GM19193 (cell line): Measurements from ENCODE around the gene ANKS1A.

Source experiments
- POLR2A ChIP-seq: IDR thresholded peaks from 4 replicates; pipeline ENCODE4 v1.6.1; 2011; ENCODE audit not compliant: insufficient read depth, insufficient read length; ENCODE audit errors: extremely low read depth

The ANKS1A gene

DNA sequence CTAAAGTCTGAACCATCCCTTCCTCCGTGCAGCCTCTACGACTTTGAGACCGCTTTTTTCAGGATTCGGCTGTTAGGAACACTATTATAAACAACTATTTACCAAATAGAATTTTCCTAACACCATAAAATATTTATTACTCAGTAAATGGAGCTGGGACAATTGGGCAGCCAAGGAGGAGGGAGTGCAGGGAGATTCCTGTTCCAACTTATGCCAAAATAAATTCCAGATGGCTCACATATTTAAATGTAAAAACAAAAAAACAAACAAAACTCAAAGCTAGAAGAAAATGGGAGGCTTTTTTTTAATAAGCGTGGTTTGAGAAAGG, 204.0 kb downstream of the ANKS1A start:
- no peak for TF ChIP-seq POLR2A

DNA sequence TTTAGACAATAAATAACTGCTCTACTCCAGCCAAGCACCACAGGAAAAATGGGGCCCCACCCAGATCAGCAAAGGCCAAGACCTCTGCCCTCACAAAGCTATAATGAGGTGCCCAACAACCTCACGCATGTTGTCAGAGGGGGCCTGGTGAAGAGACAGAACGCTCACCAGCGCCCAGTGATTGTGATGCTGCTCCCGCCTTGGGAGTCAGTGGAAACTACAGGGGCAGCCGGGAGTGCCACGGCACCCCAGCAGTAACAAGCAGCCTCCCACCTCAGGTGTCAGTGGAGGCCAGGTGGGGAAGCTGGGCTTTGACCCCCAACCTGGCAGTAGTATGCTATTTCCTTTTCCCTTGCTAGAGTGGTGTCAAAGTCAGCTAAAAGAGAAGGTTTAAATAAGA, 204.7 kb downstream of the ANKS1A start:
- TF ChIP-seq POLR2A, result no peak

DNA sequence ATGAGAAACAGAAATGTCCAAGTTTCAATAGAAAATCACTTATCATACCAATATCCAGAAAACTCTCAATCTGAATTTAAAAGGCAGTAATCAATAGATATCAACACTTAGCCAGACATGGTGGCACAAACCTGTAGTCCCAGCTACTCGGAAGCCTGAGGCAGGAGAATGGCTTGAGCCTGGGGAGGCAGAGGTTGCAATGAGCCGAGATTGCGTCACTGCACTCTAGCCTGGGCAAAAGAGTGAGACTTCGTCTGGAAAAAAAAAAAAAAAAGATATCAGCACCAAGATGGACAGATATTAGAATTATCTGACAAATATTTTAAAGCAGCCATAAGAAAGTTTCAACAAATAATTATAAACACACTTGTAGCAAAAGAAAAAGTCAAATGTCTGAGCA, 205.1 kb downstream of the ANKS1A start:
- no peak for TF ChIP-seq POLR2A

DNA sequence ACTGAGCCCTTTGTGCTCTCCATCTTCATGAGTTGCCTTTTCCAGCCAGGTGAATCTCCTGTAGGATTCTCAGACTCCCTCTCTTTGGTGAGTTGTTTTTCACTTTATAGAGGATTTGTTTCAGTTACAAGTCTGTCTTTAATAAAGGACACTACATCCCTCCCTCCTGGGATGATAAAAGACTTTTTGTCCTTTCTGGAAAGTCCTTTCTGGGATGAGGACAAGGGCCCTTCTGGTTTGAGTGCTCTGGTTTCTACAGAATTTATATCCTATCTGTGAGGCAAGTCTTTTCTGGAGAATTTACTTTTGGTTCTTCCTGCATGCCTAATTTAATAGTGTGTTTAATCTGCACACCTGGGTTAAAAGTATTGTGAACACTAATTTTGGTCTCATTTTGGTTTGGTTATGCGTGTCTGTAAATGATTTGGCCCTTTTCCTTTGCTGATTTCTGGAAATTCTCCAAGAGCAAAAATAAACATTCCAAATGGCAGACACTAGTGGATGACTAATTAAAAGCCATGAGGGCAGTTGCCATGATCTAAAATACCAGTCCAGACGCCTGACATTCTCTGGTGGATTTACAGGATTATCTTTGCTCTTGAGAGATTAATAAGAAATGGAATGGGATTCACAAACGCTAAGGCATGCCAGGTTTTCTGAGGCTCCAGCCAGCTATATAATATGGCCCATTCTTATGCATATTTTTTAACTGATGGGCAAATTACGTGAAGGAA, 207.2 kb downstream of the ANKS1A start:
- TF ChIP-seq POLR2A, result no peak

DNA sequence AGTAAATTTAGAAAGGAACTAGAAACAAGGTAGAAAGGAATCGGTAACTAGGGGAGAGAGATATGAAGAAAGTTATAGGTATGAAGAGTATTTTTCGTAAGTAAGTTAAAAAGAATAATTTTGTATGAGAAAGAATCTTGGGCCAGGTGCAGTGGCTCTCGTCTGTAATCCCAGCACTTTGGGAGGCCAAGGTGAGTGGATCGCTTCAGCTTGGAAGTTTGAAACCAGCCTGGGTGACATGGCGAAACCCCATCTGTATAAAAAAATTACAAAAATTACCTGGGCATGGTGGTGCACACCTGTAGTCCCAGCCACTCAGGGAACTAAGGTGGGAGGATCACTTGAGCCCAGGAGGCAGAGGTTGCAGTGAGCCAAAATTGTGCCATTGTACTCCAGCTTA, 210.1 kb downstream of the ANKS1A start:
- TF ChIP-seq POLR2A, result no peak

DNA sequence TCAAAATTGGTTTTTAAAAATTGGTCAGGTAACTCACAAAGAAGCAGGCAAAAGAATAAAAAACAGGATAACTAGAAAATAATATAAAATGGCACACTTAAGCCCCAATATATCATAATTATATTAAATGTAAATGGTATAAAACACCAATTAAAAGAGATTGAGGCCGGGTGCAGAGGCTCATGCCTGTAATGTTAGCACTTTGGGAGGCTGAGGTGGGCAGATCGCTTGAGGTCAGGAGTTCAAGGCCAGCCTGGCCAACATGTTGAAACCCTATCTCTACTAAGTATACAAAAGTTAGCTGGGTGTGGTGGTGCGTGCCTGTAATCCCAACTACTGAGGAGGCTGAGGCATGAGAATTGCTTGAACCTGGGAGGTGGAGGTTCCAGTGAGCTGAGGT, 216.0 kb downstream of the ANKS1A start:
- no peak for TF ChIP-seq POLR2A

DNA sequence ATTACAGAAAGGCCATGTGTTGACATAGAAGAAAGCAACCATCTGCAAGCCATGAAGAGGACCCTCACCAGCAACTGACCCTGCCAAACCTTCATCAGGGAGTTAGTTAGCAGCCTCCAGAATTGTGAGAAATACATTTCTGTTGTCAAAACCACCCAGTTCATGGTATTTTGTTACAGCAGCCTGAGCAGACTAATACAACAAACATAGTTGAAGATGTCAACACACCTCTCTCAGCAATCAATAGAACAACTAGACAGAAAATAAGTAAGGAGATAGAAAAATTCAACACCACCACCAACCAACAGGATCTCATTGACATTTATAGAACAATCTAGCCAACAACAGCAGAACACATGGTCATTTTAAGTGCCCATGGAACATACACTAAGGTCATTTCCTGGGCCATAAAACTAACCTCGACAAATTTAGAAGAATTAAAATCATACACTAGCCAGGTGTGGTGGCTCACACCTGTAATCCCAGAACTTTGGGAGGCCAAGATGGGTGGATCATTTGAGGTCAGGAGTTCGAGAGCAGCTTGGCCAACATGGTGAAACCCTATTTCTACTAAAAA, 219.3 kb downstream of the ANKS1A start:
- TF ChIP-seq POLR2A, result no peak

DNA sequence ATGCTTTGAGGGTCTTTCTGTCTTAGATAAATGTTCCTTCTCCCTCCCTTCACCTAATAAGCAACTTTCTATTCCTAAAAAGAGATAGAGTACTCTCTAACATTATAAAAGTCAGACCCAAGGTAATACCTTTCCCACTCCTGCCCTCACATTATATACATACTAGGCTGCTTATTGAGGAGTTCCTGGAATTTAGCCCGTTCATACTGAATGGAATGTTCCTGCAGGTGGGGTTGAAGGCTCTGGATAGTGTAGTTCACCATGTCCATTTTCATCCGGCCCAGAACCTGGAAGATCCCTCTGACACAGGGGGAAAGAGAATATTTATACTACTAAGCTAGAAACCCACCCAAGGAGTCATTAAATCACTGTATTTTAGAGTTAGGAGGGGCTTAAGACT, 231.7 kb downstream of the ANKS1A start:
- no peak for TF ChIP-seq POLR2A

DNA sequence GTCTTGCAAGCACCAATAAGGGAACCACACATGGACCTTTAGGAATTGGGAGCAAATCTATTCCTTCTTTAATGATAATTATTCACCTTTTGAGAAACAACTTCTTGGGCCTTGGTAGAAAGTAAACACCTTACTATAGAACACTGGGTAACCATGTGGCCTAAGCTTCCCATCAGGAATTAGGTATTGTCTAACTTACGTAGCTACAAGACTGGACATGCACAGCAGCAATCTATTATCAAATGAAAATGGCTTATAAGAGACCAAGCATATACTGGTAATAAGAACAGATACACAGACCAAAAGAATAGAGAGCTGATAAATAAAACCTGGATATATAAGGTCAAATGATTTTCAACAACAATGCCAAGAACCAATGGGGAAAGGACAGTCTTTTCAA, 235.3 kb downstream of the ANKS1A start:
- no peak for TF ChIP-seq POLR2A

DNA sequence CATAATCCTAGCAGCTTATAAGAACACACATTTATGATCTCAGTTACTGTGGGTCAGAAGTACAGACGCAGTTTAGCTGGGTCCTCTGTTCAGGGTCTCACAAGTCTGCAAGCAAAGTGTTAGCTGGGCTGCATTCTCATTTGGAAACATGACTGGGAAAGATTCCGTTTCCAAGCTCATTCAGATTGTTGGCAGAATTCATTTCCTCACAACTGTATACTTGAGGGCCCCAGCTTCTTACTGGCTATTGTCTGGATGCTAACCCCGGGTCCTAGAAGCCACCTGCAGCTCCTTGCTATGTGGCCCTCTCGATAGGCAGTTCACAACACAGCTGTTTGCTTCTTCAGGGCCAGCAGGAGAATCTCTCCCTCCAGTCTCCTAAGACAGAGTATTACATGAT, 239.0 kb downstream of the ANKS1A start:
- no peak for TF ChIP-seq POLR2A

DNA sequence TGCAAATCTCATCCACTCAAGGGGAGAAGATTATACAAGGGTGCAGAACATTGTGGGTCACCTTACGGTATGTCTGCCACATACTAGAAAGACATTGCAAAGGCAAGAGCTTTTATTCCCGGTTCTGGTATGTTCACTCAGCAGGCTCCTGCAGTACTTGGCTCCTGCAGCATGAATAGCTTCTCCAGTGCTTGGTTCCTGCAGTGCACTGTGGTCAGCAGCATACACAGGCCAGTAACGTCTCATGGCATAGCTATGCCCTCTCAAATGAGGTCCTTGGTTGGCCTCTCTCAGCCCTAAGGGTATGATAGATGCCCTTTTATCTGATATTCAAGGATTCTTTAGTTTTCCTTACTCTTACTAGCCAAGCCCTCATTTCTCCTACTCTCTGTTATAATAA, 239.4 kb downstream of the ANKS1A start:
- no peak for TF ChIP-seq POLR2A

DNA sequence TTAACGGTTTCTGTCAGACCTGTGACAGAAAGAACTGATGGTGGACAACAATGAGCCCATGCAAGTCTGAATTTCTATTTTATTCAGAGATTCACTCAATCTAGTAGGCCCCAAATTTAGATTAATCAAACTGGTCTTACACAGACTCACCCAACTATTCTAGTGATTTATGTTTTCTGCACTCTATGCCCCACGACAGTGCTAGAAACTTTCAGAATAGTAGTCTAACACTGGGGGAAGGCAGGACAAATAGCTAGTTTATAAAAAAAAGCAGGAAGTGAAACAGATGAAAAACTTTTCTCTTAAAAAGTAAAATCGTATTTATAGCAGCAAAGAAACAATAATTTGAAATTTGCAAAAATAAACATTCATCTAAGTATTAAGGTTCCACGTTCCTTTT, 247.1 kb downstream of the ANKS1A start:
- TF ChIP-seq POLR2A, result no peak

DNA sequence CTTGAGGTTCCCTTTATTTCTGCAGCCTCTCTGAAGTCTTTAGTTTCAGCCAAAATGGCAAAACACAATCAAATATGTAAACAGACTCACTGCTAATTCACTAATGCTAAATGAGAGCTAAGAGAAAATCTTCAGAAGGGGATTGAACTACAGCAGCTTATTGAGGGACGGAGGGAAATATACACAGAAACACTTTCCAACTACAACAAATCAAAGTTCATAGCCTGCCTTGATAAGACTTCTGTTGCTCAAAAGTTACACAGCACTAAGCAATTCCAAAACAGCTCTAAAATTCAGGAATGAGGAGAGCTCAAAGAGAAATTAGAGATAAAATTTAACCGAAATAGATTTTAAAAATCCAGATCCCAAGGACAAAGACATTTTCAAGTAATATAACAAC, 250.4 kb downstream of the ANKS1A start:
- TF ChIP-seq POLR2A, result no peak

DNA sequence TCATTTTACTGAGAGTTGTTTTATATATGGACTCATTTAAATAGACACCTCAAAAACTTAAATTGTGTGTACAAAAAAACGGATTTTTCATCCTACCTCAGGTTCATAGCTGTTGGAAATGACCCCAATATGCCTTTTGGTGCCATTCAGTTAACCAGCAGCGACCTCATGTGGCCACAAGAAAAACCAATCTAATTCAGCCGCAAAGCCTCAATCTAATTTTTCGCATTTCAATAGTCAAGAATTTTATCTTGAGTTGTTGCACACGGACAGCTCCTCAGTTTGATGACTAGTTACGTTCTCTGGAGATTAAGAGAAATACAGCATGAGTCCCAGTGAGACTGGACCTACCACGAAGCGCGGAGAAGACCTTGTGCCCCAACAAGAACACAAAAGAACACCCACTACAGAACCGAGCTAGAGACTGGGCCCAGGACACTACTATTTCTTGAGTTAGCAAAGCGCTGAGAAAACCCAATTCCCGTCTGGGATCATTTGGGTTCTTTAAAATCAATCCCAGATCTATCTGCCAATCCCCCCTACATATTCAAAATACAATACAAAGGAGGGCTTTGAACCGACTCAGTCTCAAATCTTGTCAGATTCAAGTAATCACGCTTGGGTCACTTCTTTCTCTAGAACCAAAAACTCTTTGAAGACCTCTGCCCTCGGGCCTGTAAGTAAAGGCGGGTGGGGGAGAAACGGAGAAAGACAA, 251.0 kb downstream of the ANKS1A start:
- no peak for TF ChIP-seq POLR2A

DNA sequence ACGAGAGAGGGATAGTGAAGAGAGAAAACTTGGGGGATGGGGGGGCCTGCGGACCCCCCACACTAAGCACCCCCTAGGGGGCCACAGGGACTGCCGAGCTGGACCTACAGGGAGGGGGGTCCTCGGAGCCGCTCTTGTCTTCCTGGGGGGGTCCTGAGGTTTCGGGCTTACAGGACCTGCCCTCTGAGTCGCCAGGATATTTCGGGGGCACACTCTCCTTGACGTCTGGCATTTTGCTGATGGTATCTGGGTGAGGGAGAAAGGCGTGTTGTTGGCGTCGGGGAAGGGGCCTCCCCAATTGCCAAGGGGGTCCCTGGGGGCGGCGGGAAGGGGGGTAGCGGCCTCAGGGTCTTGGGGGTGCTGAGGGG, 251.6 kb downstream of the ANKS1A start:
- TF ChIP-seq POLR2A, result no peak
